IPS-20b (cell line): ENCODE measurements around the gene MEI1.

Experiments used
- H3K27ac ChIP-seq: one replicate; pipeline ENCODE4 v1.5.1; 2013; ENCODE audit warnings: low read length
- H3K27me3 ChIP-seq: 2 replicates; pipeline ENCODE4 v1.6.1; 2013; ENCODE audit warnings: mild to moderate bottlenecking, low read length, inconsistent platforms; ENCODE audit not compliant: insufficient read depth
- H3K36me3 ChIP-seq: 2 replicates; pipeline ENCODE4 v1.6.1; 2013; ENCODE audit warnings: low read depth, mild to moderate bottlenecking, inconsistent platforms, low read length, moderate library complexity; ENCODE audit not compliant: insufficient read depth
- H3K4me1 ChIP-seq: 2 replicates; pipeline ENCODE4 v1.6.1; 2013; ENCODE audit warnings: mild to moderate bottlenecking, control low read depth, inconsistent platforms, low read length, moderate library complexity; ENCODE audit not compliant: insufficient read depth
- H3K4me3 ChIP-seq: 2 replicates; pipeline ENCODE4 v1.5.1; 2013; ENCODE audit warnings: mild to moderate bottlenecking, low read length, inconsistent platforms
- H3K9ac ChIP-seq: 2 replicates; pipeline ENCODE4 v1.6.1; 2013; ENCODE audit warnings: low read depth, mild to moderate bottlenecking, inconsistent platforms, low read length, moderate library complexity
- H3K9me3 ChIP-seq: 2 replicates; pipeline ENCODE4 v1.6.1; 2013; ENCODE audit warnings: mild to moderate bottlenecking, low read depth, low read length, inconsistent platforms; ENCODE audit not compliant: insufficient read depth

MEI1 gene, protein sequence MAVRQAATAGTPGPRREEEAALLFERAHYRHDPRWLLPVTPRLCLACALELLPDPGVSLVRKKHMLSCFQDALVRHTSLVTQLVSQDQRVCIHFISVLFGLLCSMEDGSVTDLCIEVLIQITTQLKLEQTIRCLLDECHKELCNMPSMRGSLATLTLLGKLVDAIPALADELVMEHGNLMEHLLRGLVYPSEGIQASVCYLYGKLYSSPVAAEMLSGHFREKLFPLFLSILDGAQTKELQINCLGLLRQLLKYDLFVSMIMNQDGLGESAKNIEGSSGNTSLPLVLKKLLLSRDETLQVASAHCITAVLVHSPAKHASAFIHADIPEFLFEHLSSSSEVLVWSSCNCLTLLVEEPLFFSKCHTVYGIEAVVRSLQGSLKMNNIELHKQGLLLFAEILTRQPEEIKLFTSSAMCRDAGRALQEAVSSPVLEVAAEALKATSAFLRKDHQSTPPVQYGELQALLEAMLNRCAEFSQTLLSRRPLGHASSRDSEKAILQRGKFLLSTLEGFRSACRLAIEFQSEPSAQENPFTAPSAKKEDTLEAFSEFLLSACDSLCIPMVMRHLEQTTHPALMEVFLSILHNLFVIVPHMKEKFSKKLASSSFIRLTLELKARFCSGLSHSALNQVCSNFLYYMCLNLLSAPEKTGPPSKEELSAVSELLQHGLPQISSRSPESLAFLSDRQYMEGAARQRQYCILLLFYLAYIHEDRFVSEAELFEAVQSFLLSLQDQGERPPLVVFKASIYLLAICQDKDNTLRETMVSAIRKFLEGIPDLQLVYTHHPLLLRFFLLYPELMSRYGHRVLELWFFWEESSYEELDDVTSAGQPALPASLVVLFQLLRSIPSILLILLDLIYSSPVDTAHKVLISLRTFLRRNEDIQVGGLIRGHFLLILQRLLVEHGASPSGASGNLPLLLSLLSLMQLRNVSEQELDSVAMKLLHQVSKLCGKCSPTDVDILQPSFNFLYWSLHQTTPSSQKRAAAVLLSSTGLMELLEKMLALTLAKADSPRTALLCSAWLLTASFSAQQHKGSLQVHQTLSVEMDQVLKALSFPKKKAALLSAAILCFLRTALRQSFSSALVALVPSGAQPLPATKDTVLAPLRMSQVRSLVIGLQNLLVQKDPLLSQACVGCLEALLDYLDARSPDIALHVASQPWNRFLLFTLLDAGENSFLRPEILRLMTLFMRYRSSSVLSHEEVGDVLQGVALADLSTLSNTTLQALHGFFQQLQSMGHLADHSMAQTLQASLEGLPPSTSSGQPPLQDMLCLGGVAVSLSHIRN

DNA sequence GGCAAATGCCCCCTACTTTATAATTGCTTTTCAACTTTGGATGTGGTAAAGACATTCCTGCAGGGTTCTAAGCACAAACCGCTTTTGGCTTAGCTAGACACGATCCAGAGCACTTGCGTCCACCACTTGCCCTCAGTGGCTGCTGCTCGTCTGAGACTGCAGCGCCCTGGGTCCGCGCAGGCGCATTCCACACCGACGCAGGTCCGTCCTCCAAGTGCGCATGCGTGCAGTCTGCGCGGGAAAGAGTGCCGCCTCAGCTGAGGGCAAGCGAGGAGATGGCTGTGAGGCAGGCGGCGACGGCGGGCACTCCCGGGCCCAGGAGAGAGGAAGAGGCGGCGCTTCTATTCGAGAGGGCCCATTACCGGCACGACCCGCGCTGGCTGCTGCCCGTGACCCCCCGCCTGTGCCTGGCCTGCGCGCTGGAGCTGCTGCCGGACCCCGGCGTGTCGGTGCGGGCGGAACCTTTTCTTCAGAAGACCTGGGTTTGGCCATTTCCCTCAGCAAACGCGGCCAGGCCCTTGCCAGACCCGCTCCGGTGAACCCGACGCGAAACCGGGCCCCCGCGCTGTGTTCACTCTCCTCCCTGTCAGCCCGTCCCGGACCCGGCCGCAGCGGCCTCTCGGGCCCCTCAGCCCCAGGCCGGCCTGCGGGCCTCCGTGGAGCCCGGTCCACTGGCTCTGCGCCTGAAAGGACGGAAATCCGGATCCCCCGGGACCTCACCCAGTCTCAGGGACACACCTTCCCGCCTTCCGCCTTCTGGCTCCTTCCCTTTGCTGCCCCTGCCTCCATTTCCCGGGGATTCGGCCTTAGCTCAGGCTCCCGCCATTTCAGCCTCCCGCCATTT is at the start of gene MEI1:
MEI1 (plus strand) TSS at position 240 of the 844 bp plus-strand sequence; CDS start at position 276, 36 bp downstream.
- Histone ChIP-seq H3K4me1 (peaks cover 8% of the 10 kb centered on the region; the same call in 1 of the 2 replicates), H3K9me3 (no peaks in the 10 kb centered on the region), H3K27me3 (no peaks in the 10 kb centered on the region), H3K9ac (no peak within 1 kb of the TSS), H3K36me3 (no peaks in the 10 kb centered on the region), H3K27ac (no peak within 1 kb of the TSS), H3K4me3 (no peak within 1 kb of the TSS)

DNA sequence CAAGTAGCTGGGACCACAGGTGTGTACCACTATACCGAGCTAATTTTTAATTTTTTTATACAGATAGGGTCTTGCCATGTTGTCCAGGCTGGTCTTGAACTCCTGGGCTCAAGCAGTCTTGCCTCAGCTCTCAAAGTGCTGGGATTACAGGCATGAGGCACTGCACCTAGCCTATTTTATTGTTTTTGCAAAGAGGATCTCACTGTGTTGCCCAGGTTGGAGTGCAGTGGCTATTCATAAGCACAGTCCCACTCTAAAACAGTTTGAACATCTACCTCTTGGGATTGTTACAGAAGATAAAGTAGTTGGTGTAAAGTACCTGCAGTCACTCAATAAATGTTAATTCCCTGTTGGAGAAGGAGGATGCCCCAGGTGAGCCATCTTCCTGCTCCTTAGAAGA is 49.1 kb upstream of the MEI1 start:
- H3K27me3 ChIP-seq, result no peaks in the 10 kb centered on the region
- no peaks in the 10 kb centered on the region for H3K9me3 ChIP-seq
- H3K27ac ChIP-seq, result no peak overlapping the region
- peaks cover 96% of the 10 kb centered on the region for H3K36me3 ChIP-seq
- no peaks in the 10 kb centered on the region for H3K4me1 ChIP-seq
- no peak overlapping the region for H3K4me3 ChIP-seq
- no peak overlapping the region for H3K9ac ChIP-seq

DNA sequence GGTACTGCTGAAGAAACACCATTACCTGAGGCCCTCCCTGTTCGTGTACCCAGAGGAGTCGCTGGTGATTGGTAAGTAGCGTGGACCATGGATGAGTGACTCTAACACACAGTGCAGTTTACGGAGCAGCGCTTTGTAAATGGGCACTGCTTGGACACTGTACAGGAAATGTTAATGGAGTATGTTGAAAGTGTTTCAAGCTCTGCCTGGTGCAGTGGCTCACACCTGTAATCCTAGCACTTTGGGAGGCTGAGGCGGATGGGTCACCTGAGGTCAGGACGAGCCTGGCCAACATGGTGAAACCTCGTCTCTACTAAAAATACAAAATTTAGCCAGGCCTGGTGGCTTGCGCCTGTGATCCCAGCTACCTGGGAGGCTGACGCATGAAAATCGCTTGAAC is 48.5 kb upstream of the MEI1 start:
- no peaks in the 10 kb centered on the region for H3K9me3 ChIP-seq
- no peak overlapping the region for H3K4me3 ChIP-seq
- H3K9ac ChIP-seq, result no peak overlapping the region
- no peaks in the 10 kb centered on the region for H3K27me3 ChIP-seq
- H3K36me3 ChIP-seq, result peaks cover 96% of the 10 kb centered on the region
- H3K4me1 ChIP-seq, result no peaks in the 10 kb centered on the region
- H3K27ac ChIP-seq, result no peak overlapping the region

DNA sequence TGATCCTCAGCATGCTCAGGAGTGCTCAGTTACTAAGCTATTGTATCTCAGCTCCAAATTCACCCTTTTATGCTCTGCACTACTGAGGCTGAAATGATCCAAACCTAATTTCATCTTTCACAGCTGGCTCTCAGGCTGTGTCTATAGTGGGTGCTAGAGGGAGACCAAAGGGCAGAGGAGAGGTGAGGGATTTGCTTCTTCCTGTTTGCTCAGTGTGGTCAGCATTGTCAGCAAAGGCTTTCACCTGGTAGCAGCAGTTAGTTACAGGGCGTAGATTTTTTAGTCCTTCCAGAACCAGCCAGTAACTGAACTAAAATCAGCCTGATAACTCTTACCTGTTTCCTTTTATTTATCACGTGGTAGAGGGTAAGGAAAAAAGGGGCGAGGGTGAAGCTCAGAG is 45.0 kb upstream of the MEI1 start:
- peaks cover 98% of the 10 kb centered on the region for H3K36me3 ChIP-seq
- H3K4me1 ChIP-seq, result no peaks in the 10 kb centered on the region
- H3K27me3 ChIP-seq, result no peaks in the 10 kb centered on the region
- no peaks in the 10 kb centered on the region for H3K9me3 ChIP-seq
- H3K9ac ChIP-seq, result no peak overlapping the region
- no peak overlapping the region for H3K4me3 ChIP-seq
- no peak overlapping the region for H3K27ac ChIP-seq

DNA sequence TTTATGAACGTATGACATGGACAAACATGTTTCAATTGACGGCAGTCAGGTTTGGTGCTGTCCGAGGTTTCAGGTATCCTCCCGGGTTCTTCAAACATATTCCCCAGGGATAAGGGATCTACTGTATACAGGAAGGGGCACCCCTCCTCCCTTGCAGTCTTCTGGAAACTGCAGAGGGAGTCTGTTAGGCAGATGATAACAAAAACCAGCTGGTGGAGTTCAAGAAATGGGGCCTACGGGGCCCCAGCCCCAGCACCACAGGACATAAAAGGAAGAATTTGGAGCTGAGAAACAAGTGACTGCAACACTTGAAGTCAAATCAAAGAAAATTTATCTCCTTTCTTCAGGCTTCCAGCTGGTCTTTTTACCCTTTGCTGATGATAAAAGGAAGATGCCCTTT is 42.7 kb upstream of the MEI1 start:
- Histone ChIP-seq H3K27ac (no peak overlapping the region), H3K36me3 (peaks cover 100% of the 10 kb centered on the region), H3K9me3 (no peaks in the 10 kb centered on the region)

DNA sequence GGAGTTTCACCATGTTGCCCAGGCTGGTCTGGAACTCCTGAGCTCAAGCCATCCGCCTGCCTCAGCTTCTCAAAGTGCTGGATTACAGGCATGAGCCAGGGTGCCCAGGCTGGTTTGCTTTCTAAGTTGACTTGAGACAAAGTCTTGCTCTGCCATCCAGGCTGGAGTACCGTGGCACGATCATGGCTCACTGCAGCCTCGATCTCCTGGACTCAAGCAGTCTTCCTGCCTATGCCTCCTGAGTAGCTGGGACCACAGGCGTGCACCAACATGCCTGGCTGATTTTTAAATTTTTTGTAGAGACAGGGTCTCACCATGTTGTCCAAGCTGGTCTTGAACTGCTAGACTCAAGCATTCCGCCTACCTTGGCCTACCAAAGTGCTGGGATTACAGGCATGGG is 41.6 kb upstream of the MEI1 start:
- Histone ChIP-seq H3K27me3 (no peaks in the 10 kb centered on the region), H3K36me3 (peaks cover 100% of the 10 kb centered on the region), H3K4me3 (no peak overlapping the region), H3K9me3 (no peaks in the 10 kb centered on the region), H3K27ac (no peak overlapping the region), H3K4me1 (no peaks in the 10 kb centered on the region), H3K9ac (no peak overlapping the region)

More for the DNA sequence above, 42.7 kb upstream of the MEI1 start:
- H3K4me3 ChIP-seq, result no peak overlapping the region
- H3K9ac ChIP-seq, result no peak overlapping the region
- H3K27me3 ChIP-seq, result no peaks in the 10 kb centered on the region
- H3K4me1 ChIP-seq, result no peaks in the 10 kb centered on the region

DNA sequence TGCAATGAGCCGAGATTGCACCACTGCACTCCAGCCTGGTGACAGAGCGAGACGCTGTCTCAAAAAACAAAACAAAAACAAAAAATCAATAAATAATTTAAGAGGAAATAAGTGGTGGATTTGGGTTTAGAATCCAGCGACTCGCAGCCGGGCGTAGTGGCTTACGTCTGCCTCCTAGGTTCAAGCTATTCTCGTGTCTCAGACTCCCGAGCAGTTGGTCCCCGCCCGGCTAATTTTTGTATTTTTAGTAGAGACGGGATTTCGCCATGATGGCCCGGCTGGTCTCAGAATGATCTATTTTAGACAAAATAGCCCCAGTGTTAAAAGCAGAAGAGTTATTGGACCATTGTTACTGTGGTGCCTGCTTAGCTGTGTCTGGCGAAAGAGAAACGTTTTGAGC is 40.4 kb upstream of the MEI1 start:
- Histone ChIP-seq H3K9me3 (no peaks in the 10 kb centered on the region), H3K4me3 (no peak overlapping the region), H3K9ac (no peak overlapping the region), H3K27ac (no peak overlapping the region), H3K36me3 (peaks cover 100% of the 10 kb centered on the region), H3K4me1 (no peaks in the 10 kb centered on the region), H3K27me3 (no peaks in the 10 kb centered on the region)

DNA sequence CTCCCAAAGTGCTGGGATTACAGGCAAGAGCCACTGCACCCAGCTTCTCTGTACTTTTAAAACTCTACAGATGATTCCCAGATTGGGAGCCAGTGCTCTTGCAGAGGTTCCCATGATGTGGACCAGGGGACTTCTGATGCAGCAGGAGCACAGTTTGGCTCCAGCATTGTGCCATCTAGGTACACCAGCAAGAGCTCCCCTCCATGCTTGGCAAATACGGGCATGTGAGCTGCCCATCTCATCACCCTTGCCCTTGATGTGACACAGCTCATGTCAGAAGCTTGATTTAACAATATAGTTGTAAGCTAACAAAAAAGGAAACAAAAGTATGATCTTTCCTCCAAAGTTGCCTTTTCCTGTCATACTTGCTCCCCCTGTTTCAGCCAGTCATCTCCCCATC is 39.4 kb upstream of the MEI1 start:
- H3K4me3 ChIP-seq, result no peak overlapping the region
- peaks cover 100% of the 10 kb centered on the region for H3K36me3 ChIP-seq
- H3K27me3 ChIP-seq, result no peaks in the 10 kb centered on the region
- H3K27ac ChIP-seq, result no peak overlapping the region
- H3K9me3 ChIP-seq, result no peaks in the 10 kb centered on the region
- no peak overlapping the region for H3K9ac ChIP-seq
- H3K4me1 ChIP-seq, result no peaks in the 10 kb centered on the region

DNA sequence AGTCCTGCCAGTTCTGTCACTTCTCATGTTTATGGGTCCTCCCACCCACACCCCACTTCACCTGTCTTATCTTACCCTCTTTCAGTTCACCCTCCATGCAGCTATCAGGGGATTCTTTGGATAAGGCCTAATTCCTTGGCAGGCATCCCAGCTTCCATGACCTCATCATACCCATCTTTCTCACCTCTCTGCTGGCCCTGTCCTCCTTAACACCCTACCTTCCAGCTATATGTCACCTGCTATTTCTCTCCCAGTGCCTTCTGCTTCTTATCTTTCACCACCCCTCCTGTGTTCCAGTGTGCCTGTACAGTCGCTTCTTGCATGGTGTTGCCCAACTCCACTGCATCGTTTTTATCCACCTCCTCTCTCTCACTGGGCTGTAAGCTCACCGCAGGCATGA is 38.9 kb upstream of the MEI1 start:
- Histone ChIP-seq H3K9ac (no peak overlapping the region), H3K27ac (no peak overlapping the region), H3K4me3 (no peak overlapping the region), H3K36me3 (peaks cover 100% of the 10 kb centered on the region), H3K9me3 (no peaks in the 10 kb centered on the region), H3K27me3 (no peaks in the 10 kb centered on the region), H3K4me1 (no peaks in the 10 kb centered on the region)

DNA sequence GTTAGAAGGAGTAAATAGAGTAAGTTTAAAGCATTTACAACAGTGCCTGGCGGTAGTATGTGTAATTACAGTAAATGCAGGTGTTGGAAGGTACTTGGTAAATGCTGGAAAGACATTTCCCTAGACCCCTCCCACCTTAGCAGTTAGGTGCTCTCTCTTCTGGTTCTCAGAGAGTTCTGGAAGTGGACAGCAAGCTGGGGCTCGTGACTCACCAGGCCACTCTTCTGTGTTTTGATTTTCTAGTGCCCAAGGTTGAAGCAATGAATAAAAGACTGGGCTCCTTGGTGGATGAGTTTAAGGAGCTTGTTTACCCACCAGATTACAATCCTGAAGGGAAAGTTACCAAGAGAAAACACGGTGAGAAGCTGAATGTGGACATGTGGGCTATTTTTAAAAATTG is 38.2 kb upstream of the MEI1 start:
- H3K27ac ChIP-seq, result no peak overlapping the region
- H3K9me3 ChIP-seq, result no peaks in the 10 kb centered on the region
- no peaks in the 10 kb centered on the region for H3K27me3 ChIP-seq
- no peak overlapping the region for H3K9ac ChIP-seq
- H3K4me3 ChIP-seq, result no peak overlapping the region
- H3K36me3 ChIP-seq, result peaks cover 94% of the 10 kb centered on the region
- no peaks in the 10 kb centered on the region for H3K4me1 ChIP-seq

DNA sequence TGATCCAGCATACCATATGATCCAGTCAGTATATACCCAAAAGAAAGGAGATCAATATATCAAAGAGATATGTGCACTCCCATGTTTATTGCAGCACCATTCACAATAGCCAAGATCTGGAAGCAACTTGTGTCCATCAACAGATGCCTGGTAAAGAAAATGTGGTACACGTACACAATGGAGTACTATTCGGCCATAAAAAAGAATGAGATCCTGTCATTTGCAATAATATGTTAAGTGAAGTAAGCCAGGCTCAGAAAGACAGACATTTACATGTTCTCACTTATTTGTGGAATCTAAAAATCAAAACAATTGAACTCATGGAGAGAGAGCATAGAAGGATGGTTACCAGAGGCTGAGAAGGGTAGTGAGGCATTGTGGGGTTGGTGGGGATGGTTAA is 37.6 kb upstream of the MEI1 start:
- Histone ChIP-seq H3K27me3 (no peaks in the 10 kb centered on the region), H3K27ac (no peak overlapping the region), H3K4me3 (no peak overlapping the region), H3K36me3 (peaks cover 88% of the 10 kb centered on the region), H3K9ac (no peak overlapping the region), H3K9me3 (no peaks in the 10 kb centered on the region), H3K4me1 (no peaks in the 10 kb centered on the region)
